K562 (cell line): ENCODE results near the gene TSPAN18. TPM values are rescaled to one million over a fixed set of nuclear protein-coding genes. Genes with fewer than 3 reads are reported as not detected.

Experiments
- ATAC-seq: fragments of 200-7000 bp; cut with Tn5 transposase; 3 replicates; pipeline ENCODE4 v1.9.1; 2020; ENCODE audit warnings: moderate library complexity
- BruUV-seq: library from RNA; stranded (reverse); fragments of 400-500 nt; replicated peaks from 2 replicates; lab custom pipeline; 2021; lab: Mats Ljungman, UMichigan
- CTCF ChIA-PET: fragments of 300-600 bp; formaldehyde crosslinking; extraction: SDS; loops from one replicate; lab custom pipeline; 2021; ENCODE audit warnings: low intra/inter-chr PET ratio; lab: Yijun Ruan, JAX
- POLR2A ChIA-PET: fragments of 300-600, 350-650 bp; sonication (Branson Sonifier 250); formaldehyde crosslinking; extraction: SDS; loops from one replicate; lab custom pipeline; 2021; ENCODE audit warnings: antibody characterized with exemption, inconsistent platforms; lab: Yijun Ruan, JAX
- DNase-seq, 4 experiments: peaks; one replicate each; pipeline versions ENCODE4 v3.0.0 to v3.0.0-alpha.2; 2011 to 2018; ENCODE audit warnings: low spot score in 3 of 4, mixed read lengths in 3 of 4; ENCODE audit errors: extremely low read depth in 1 of 4
- FAIRE-seq: peaks from 2 replicates; lab custom pipeline; 2011; peaks lifted over from hg19 to GRCh38; lab: Jason Lieb, UNC
- H2AFZ ChIP-seq: 2 replicates; pipeline ENCODE4 v1.6.0; 2011; ENCODE audit warnings: low read depth, low read length, control low read depth, inconsistent platforms
- H3K27ac ChIP-seq: fragments of 200-600 bp; 3 replicates; pipeline ENCODE4 v1.8.0; 2011; ENCODE audit warnings: low read depth, mild to moderate bottlenecking, control low read depth, inconsistent platforms, low read length, moderate library complexity, mixed read lengths; ENCODE audit errors: extremely low read depth
- H3K27me3 ChIP-seq, 2 experiments: fragments of 300-600 bp in 1 of 2; 2 replicates in 1 of 2; 3 replicates in 1 of 2; pipeline versions ENCODE4 v1.6.0 to v1.8.0; 2011; ENCODE audit warnings: inconsistent platforms in 2 of 2, low read length in 2 of 2, mild to moderate bottlenecking in 1 of 2, mixed read lengths in 1 of 2, moderate library complexity in 1 of 2; ENCODE audit not compliant: control insufficient read depth in 2 of 2, insufficient read depth in 2 of 2
- H3K36me3 ChIP-seq: fragments of 300-600 bp; 3 replicates; pipeline ENCODE4 v1.8.0; 2011; ENCODE audit warnings: mild to moderate bottlenecking, low read length, inconsistent platforms; ENCODE audit not compliant: control insufficient read depth, insufficient read depth
- H3K4me1 ChIP-seq, 2 experiments: fragments of 200-600 bp in 1 of 2; replicated peaks in 1 of 2; 2 replicates in 1 of 2; 3 replicates in 1 of 2; pipeline versions ENCODE4 v1.5.1 to v1.8.0; 2011; ENCODE audit warnings: inconsistent platforms in 2 of 2, low read length in 2 of 2, mild to moderate bottlenecking in 1 of 2, mixed read lengths in 1 of 2, moderate library complexity in 1 of 2; ENCODE audit not compliant: control insufficient read depth in 2 of 2, insufficient read depth in 2 of 2
- H3K4me2 ChIP-seq: 2 replicates; pipeline ENCODE4 v1.6.1; 2011; ENCODE audit warnings: low read length, control low read depth, inconsistent platforms, mixed read lengths; ENCODE audit not compliant: insufficient read depth
- H3K4me3 ChIP-seq: fragments of 200-600 bp; sonication (generic), shearing (Covaris generic); 2 replicates; pipeline ENCODE4 v1.5.1; 2016; ENCODE audit warnings: control low read depth, inconsistent platforms
- H3K79me2 ChIP-seq: fragments of 200-600 bp; 3 replicates; pipeline ENCODE4 v1.8.0; 2011; ENCODE audit warnings: low read length, inconsistent platforms; ENCODE audit not compliant: control insufficient read depth, insufficient read depth
- H3K9ac ChIP-seq, 2 experiments: 2 replicates each; pipeline versions ENCODE4 v1.6.0 to v1.6.1; 2011; ENCODE audit warnings: low read depth in 2 of 2, low read length in 2 of 2, control low read depth in 1 of 2, inconsistent platforms in 1 of 2, mild to moderate bottlenecking in 1 of 2, mixed read lengths in 1 of 2; ENCODE audit not compliant: insufficient read depth in 1 of 2
- H3K9me1 ChIP-seq: one replicate; pipeline ENCODE4 v1.6.0; 2011; ENCODE audit warnings: inconsistent platforms, mild to moderate bottlenecking, low read length, moderate library complexity; ENCODE audit not compliant: control insufficient read depth, insufficient read depth
- H3K9me3 ChIP-seq: replicated peaks from 2 replicates; pipeline ENCODE4 v1.5.1; 2011; ENCODE audit warnings: low read depth, low read length, inconsistent platforms; ENCODE audit not compliant: control insufficient read depth, insufficient read depth
- H4K20me1 ChIP-seq: replicated peaks from 2 replicates; pipeline ENCODE4 v1.6.1; 2011; ENCODE audit warnings: low read length, inconsistent platforms, mixed read lengths; ENCODE audit not compliant: control insufficient read depth, insufficient read depth
- JUN ChIP-seq, 2 experiments: sonication (generic) in 1 of 2; formaldehyde crosslinking in 1 of 2; IDR thresholded peaks; 2 replicates each; pipeline versions ENCODE4 v1.6.1 to v1.8.0; 2012 to 2022; ENCODE audit warnings: borderline replicate concordance in 2 of 2, mild to moderate bottlenecking in 2 of 2, improper control_type of control experiment in 1 of 2, low read depth in 1 of 2, low read length in 1 of 2, missing genetic modification reagents in 1 of 2
- KLF13 ChIP-seq: fragments of 450-650 bp; IDR thresholded peaks from 2 replicates; pipeline ENCODE4 v1.6.1; 2016; ENCODE audit warnings: missing genetic modification characterization, low read depth, mild to moderate bottlenecking, missing compliant biosample characterization, moderate library complexity, borderline replicate concordance
- NFIC ChIP-seq: fragments of 450-650 bp; IDR thresholded peaks from 2 replicates; pipeline ENCODE4 v1.6.1; 2017; ENCODE audit warnings: mild to moderate bottlenecking, inconsistent platforms
- NR3C1 ChIP-seq: sonication (generic); formaldehyde crosslinking; IDR thresholded peaks from 2 replicates; pipeline ENCODE4 v1.8.1; 2022; ENCODE audit warnings: missing genetic modification reagents
- PTBP1 ChIP-seq: fragments of 200-400 bp; formaldehyde crosslinking; IDR thresholded peaks from 2 replicates; pipeline ENCODE4 v1.6.1; 2017; ENCODE audit warnings: low read depth, low read length
- ZNF778 ChIP-seq: fragments of 450-650 bp; formaldehyde crosslinking; IDR thresholded peaks from 2 replicates; pipeline ENCODE4 v1.4.0; 2020; ENCODE audit warnings: mild to moderate bottlenecking, moderate library complexity
- WGBS: fragments of 100-300 bp; shearing (Covaris generic); methylation state at CpG from one replicate; pipeline ENCODE4 v1.1.6; 2016; ENCODE audit warnings: low coverage, mixed read lengths; ENCODE audit not compliant: insufficient coverage; ENCODE audit errors: missing lambda C conversion rate; 5-methylcytosine and 5-hydroxymethylcytosine counted together
- in situ Hi-C: fragments of 300-500 bp; cut with MboI; formaldehyde crosslinking; loops from 4 replicates; pipeline ENCODE4 v1.15.0; 2018; ENCODE audit warnings: inconsistent platforms, mixed read lengths
- intact Hi-C: fragments of 100-400 bp; cut with micrococcal nuclease; formaldehyde crosslinking; loops from 2 replicates; pipeline ENCODE4 v1.14.2; 2022
- polyA plus RNA-seq, 8 experiments: library from polyadenylated mRNA; depleted of rRNA in 4 of 8; stranded (reverse) in 5 of 8; unstranded in 3 of 8; fragments of >200 nt; fragmentation: Nextera tagmentation in 2 of 8; fragmentation: Illumina TruSeq in 1 of 8; extraction: Ambion mirVana in 2 of 8; extraction: Trizol in 1 of 8; gene quantifications; 2 replicates each; pipeline versions ENCODE4 v1.2.1 to v1.2.3, GENCODE V29; 2011 to 2014; ENCODE audit warnings: inconsistent platforms in 1 of 8, missing spikeins in 1 of 8
- total RNA-seq, 7 experiments: library from RNA; depleted of rRNA in 6 of 7; stranded (reverse); fragments of >200 nt in 6 of 7; fragmentation: Illumina TruSeq in 2 of 7; extraction: Trizol in 2 of 7; gene quantifications; 2 replicates each; pipeline versions ENCODE4 v1.2.1 to v1.2.3, GENCODE V29; 2011 to 2021; ENCODE audit warnings: low replicate concordance in 1 of 7
- TF ChIP-seq, protein P1 (sequence below): fragments of 250-450 bp; sonication (Bioruptor Pico); IDR thresholded peaks from 2 replicates; pipeline ENCODE4 v1.5.0; 2021; ENCODE audit warnings: mild to moderate bottlenecking, borderline replicate concordance
- TF ChIP-seq, protein P2 (sequence below): fragments of 450-650 bp; conservative IDR thresholded peaks from 2 replicates; pipeline ENCODE4 v1.6.1; 2016; ENCODE audit warnings: missing genetic modification characterization, low read depth, mild to moderate bottlenecking, missing compliant biosample characterization, moderate library complexity
- TF ChIP-seq, protein P3 (sequence below): sonication (generic); formaldehyde crosslinking; IDR thresholded peaks from 2 replicates; pipeline ENCODE4 v1.8.0; 2022; ENCODE audit warnings: mild to moderate bottlenecking, missing genetic modification reagents

Gene TSPAN18
- total and polyA plus RNA-seq, 9 of the 15 experiments (the other 6 are each of a cell fraction or from before 2014, with no cell fraction given): 0.17 to 0.35 (median 0.22) TPM; not detected in 4

DNA sequence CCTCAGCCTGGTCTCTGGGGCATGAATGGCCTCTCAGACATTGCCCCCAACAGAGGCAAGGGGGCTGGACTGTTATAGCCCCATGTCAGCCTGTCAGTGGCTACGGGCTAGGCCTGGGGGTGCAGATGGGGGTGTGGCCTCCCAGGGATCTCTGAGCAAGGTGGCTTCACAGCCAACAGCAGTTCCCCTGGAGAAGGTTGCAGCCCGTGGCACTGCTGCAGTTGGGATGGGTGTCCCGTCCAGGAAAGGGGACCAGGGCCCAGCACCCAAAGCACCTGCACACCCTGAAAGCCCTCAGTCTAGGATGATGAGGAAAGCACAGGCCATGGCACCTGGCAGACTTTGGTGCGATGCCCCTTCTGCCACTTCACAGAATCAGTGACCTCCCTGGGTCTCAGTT is 122.7 kb downstream of the TSPAN18 start:
- DNase-seq (no peak), FAIRE-seq (no peak), ATAC-seq (no peak)
- H3K36me3 ChIP-seq: no peaks in the 10 kb centered on the region
- intact Hi-C loops (no loop called here), in situ Hi-C loops (no loop called here)
- H2AFZ ChIP-seq: no peak overlapping the region
- WGBS: 0% methylated on average over 4 of the region's 4 CpGs
- H3K4me3 ChIP-seq: no peak overlapping the region
- no peaks in the 10 kb centered on the region for H3K9me1 ChIP-seq
- no peak overlapping the region for H3K27ac ChIP-seq
- H3K4me1 ChIP-seq: no peaks in the 10 kb centered on the region
- 0 out of 2 replicates have a peak, but pooled peaks cover 4% of the 10 kb centered on the region for H4K20me1 ChIP-seq
- no peaks in the 10 kb centered on the region for H3K79me2 ChIP-seq
- no peak overlapping the region for H3K9ac ChIP-seq
- POLR2A ChIA-PET: interaction anchor here (0.6 kb wide), 1 partner anchor 13 kb away, joined by 3 read pairs; no protein-coding TSS in a partner anchor
- H3K27me3 ChIP-seq: peaks cover 4 to 32% of the 10 kb centered on the region in 2 experiments; a peak in 3 of 5 replicates
- CTCF ChIA-PET: no interaction called here
- no peak overlapping the region for H3K4me2 ChIP-seq
- no peaks in the 10 kb centered on the region for H3K9me3 ChIP-seq
- no TSS peak for BruUV-seq
- TF ChIP-seq NFIC (no peak), PTBP1 (no peak), ZNF778 (CRISPR knock-in tag) (no peak), JUN (IDR thresholded peaks at IDR 0.05; ENCODE audit: borderline replicate concordance, low read depth, low read length) (no peak), JUN (CRISPR knock-in tag; IDR thresholded peaks at IDR 0.05; ENCODE audit: borderline replicate concordance) (no peak), NR3C1 (no peak), KLF13 (no peak)
- TF ChIP-seq, protein P1, sequence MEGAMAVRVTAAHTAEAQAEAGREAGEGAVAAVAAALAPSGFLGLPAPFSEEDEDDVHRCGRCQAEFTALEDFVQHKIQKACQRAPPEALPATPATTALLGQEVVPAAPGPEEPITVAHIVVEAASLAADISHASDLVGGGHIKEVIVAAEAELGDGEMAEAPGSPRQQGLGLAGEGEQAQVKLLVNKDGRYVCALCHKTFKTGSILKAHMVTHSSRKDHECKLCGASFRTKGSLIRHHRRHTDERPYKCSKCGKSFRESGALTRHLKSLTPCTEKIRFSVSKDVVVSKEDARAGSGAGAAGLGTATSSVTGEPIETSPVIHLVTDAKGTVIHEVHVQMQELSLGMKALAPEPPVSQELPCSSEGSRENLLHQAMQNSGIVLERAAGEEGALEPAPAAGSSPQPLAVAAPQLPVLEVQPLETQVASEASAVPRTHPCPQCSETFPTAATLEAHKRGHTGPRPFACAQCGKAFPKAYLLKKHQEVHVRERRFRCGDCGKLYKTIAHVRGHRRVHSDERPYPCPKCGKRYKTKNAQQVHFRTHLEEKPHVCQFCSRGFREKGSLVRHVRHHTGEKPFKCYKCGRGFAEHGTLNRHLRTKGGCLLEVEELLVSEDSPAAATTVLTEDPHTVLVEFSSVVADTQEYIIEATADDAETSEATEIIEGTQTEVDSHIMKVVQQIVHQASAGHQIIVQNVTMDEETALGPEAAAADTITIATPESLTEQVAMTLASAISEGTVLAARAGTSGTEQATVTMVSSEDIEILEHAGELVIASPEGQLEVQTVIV (CRISPR knock-in tag): no peak
- TF ChIP-seq, protein P2, sequence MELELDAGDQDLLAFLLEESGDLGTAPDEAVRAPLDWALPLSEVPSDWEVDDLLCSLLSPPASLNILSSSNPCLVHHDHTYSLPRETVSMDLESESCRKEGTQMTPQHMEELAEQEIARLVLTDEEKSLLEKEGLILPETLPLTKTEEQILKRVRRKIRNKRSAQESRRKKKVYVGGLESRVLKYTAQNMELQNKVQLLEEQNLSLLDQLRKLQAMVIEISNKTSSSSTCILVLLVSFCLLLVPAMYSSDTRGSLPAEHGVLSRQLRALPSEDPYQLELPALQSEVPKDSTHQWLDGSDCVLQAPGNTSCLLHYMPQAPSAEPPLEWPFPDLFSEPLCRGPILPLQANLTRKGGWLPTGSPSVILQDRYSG (tag): no peak
- TF ChIP-seq, protein P3, sequence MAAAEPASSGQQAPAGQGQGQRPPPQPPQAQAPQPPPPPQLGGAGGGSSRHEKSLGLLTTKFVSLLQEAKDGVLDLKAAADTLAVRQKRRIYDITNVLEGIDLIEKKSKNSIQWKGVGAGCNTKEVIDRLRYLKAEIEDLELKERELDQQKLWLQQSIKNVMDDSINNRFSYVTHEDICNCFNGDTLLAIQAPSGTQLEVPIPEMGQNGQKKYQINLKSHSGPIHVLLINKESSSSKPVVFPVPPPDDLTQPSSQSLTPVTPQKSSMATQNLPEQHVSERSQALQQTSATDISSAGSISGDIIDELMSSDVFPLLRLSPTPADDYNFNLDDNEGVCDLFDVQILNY (CRISPR knock-in tag): no peak
